ENCODE measurements around the gene PEDS1. TPM values are rescaled to one million over a fixed set of nuclear protein-coding genes. Genes with fewer than 3 reads are reported as not detected.

The PEDS1 gene
- total and polyA plus RNA-seq, 2 of the 8 experiments (the other 6 are each of a cell fraction or from before 2014, with no cell fraction given) = 28.9 to 75.9 TPM

GRCh38 chr20:50125279-50125678 lies 28.2 kb downstream of the PEDS1 start:
- Histone ChIP-seq H4K20me1 (replicated peaks in 1 of 2; ENCODE audit: control insufficient read depth in 1 of 2, insufficient read depth in 2 of 2, low read length in 2 of 2) (peaks cover 3 to 10% of the 10 kb centered on the region in 2 experiments), H3K36me3 (ENCODE audit: control insufficient read depth in 2 of 4, insufficient read depth in 4 of 4, low read length in 3 of 4) (peaks cover 6 to 35% (median 24%) of the 10 kb centered on the region in 4 experiments; a peak in 7 of 8 replicates)
- TF ChIP-seq TCF12 (IDR thresholded peaks at IDR 0.05; ENCODE audit: low read depth, low read length) = no peak
- TF ChIP-seq TEAD4 (IDR thresholded peaks at IDR 0.05; ENCODE audit: low read depth, low read length) = no peak

More at GRCh38 chr20:50125279-50125678, 28.2 kb downstream of the PEDS1 start:
- Histone ChIP-seq H3K27ac (ENCODE audit: low read depth, low read length) (no peak overlapping the region), H3K9me3 (ENCODE audit: insufficient read depth in 2 of 2, low read depth in 1 of 2, low read length in 1 of 2) (no peaks in the 10 kb centered on the region), H3K23me2 (ENCODE audit: low read depth, low read length) (no peaks in the 10 kb centered on the region), H3K23ac (ENCODE audit: insufficient read length) (no peak overlapping the region), H3K4me2 (ENCODE audit: insufficient read depth in 1 of 2, low read depth in 2 of 2, low read length in 2 of 2) (no peak overlapping the region), H3K4me1 (replicated peaks in 1 of 4; ENCODE audit: control insufficient read depth in 3 of 4, insufficient read depth in 4 of 4, low read length in 3 of 4) (peaks cover 0 to 2% (median 0%) of the 10 kb centered on the region in 4 experiments; a peak in 2 of 7 replicates), H3K56ac (replicated peaks; ENCODE audit: insufficient read length, low read depth, low read length) (no peak overlapping the region), H2AFZ (ENCODE audit: low read length) (no peak overlapping the region), H3K79me1 (ENCODE audit: low read depth, low read length) (no peaks in the 10 kb centered on the region; the same call in 1 of the 2 replicates), H3K79me2 (ENCODE audit: control insufficient read depth in 1 of 2, insufficient read depth in 2 of 2, low read length in 2 of 2) (no peaks in the 10 kb centered on the region), H3K4ac (replicated peaks; ENCODE audit: insufficient read length, low read depth, low read length) (no peak overlapping the region), H4K5ac (ENCODE audit: insufficient read length, low read depth, low read length) (no peak overlapping the region), H3K18ac (ENCODE audit: extremely low read depth, low read length) (no peak overlapping the region), H3K27me3 (replicated peaks in 1 of 4; ENCODE audit: control insufficient read depth in 3 of 4, extremely low read depth in 1 of 4, insufficient read depth in 3 of 4, low read length in 3 of 4) (no peaks in the 10 kb centered on the region), H4K8ac (ENCODE audit: extremely low read depth, insufficient read depth, low read length) (no peak overlapping the region), H3K14ac (ENCODE audit: insufficient read length) (no peak overlapping the region), H2AK5ac (ENCODE audit: low read depth, low read length) (no peak overlapping the region), H3K4me3 (ENCODE audit: extremely low read depth in 1 of 4, insufficient read depth in 2 of 4, low read depth in 3 of 4, low read length in 4 of 4) (no peak overlapping the region), H2BK120ac (replicated peaks; ENCODE audit: low read depth, low read length) (no peak overlapping the region), H2BK15ac (ENCODE audit: low read length) (no peak overlapping the region), H2BK12ac (ENCODE audit: low read depth, low read length) (no peak overlapping the region), H4K91ac (replicated peaks; ENCODE audit: insufficient read length, low read length) (no peak overlapping the region), H3K9ac (replicated peaks in 1 of 4; ENCODE audit: extremely low read depth in 1 of 4, low read depth in 3 of 4, low read length in 3 of 4) (no peak overlapping the region), H2BK5ac (ENCODE audit: low read depth, low read length) (no peak overlapping the region), H2BK20ac (ENCODE audit: low read length) (no peak overlapping the region)
- DNase-seq (ENCODE audit: low read depth in 1 of 2, low spot score in 2 of 2) (no peak), FAIRE-seq (no peak)
- ChIA-PET POLR2A (ENCODE audit: partially characterized antibody) (interaction anchor here (0.8 kb wide), 1 partner anchor 12 kb away, joined by 3 read pairs; the partner anchor contains the start of gene UBE2V1), CTCF (ENCODE audit: partially characterized antibody) (interaction anchor here (6.1 to 13.0 kb wide), 4 partner anchors 7 to 44 kb away, joined by 61 to 208 read pairs (median 116); partner anchors contain the start of gene PEDS1)
- 94% methylated on average over 3 of the region's 3 CpGs; no CpG with 5 or more reads in 1 of the 2 experiments for WGBS, 2 experiments (ENCODE audit: extremely low coverage in 1 of 2, insufficient coverage in 1 of 2, insufficient read length in 1 of 2, insufficient replicate concordance in 2 of 2, low coverage in 1 of 2, low lambda C conversion rate in 2 of 2, missing lambda C conversion rate in 1 of 2)
